Skeletal muscle satellite cell (primary cell): ENCODE results near the gene TAF8.

ENCODE experiments used
- H3K27me3 ChIP-seq: 2 replicates; pipeline ENCODE4 v1.7.0; 2013; ENCODE audit warnings: low read length; ENCODE audit not compliant: control insufficient read depth, insufficient read depth
- H3K36me3 ChIP-seq: 2 replicates; pipeline ENCODE4 v1.7.0; 2013; ENCODE audit warnings: mild to moderate bottlenecking, control low read depth, low read length; ENCODE audit not compliant: insufficient read depth
- H3K4me1 ChIP-seq: 2 replicates; pipeline ENCODE4 v1.7.0; 2013; ENCODE audit warnings: low read length; ENCODE audit not compliant: control insufficient read depth, insufficient read depth
- H3K4me2 ChIP-seq: 2 replicates; pipeline ENCODE4 v1.7.0; 2013; ENCODE audit warnings: mild to moderate bottlenecking, low read length
- H3K4me3 ChIP-seq: 2 replicates; pipeline ENCODE4 v1.7.0; 2013; ENCODE audit warnings: low read length
- H3K9ac ChIP-seq: 2 replicates; pipeline ENCODE4 v1.7.0; 2013; ENCODE audit warnings: mild to moderate bottlenecking, low read depth, low read length, moderate library complexity
- H3K9me3 ChIP-seq: replicated peaks from 2 replicates; pipeline ENCODE4 v1.7.0; 2013; ENCODE audit warnings: mild to moderate bottlenecking, control low read depth, low read length

Gene TAF8

DNA sequence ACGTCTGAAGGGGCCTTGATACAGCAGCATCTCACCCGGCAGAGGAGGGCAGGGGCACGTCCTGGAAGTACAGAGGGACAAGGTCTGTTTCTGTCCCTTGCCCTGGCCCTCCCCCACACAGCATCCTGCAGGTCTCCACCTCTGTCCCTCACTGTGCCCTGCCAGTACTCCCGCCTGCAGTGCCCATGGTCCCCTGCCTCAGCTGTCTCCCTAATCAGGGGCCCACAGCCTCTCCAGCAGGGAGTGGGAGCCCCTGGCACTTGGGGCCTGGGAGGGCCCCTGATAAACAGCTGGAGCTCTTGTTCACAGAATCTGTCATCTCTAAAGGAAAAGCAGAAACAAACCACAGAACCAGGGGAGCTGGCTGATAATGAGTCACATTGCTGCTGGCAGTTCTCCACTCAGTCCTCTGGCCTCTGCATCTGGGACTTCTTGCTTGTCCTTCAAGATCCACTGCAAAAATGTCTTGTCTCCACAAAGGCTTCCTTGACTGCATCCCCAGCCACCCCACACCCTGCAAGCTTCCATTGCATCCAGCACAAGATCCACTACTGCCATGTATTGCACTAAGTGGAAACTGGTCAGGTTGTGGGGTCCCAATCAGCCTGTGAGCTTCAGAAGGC lies 33.2 kb upstream of the TAF8 start:
- Histone ChIP-seq H3K4me3 (peak overlapping the region; percentile 50), H3K9me3 (no peaks in the 10 kb centered on the region), H3K4me2 (peak overlapping the region; percentile 58), H3K9ac (no peak overlapping the region), H3K27me3 (no peaks in the 10 kb centered on the region), H3K4me1 (peaks cover 24% of the 10 kb centered on the region), H3K36me3 (no peaks in the 10 kb centered on the region)

DNA sequence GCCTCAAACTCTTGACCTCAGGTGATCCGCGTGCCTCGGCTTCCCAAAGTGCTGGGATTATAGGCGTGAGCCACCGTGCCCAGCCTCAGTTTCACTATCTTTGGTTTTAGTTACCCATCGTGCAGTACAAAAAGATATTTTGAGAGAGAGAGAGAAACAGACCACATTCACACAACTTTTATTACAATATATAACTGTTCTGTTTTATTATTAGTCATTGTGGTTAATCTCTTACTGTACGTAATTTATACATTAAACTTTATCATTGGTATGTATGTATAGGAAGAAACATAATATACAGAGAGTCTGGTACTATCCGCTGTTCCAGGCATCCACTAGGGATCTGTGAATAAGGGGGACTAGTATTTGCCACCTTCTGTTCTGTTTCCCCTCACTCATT lies 29.4 kb upstream of the TAF8 start:
- H3K9ac ChIP-seq = no peak overlapping the region
- H3K27me3 ChIP-seq = no peaks in the 10 kb centered on the region
- no peak overlapping the region for H3K4me3 ChIP-seq
- peaks cover 18% of the 10 kb centered on the region for H3K4me1 ChIP-seq
- no peaks in the 10 kb centered on the region for H3K9me3 ChIP-seq
- no peaks in the 10 kb centered on the region for H3K36me3 ChIP-seq
- H3K4me2 ChIP-seq = no peak overlapping the region

DNA sequence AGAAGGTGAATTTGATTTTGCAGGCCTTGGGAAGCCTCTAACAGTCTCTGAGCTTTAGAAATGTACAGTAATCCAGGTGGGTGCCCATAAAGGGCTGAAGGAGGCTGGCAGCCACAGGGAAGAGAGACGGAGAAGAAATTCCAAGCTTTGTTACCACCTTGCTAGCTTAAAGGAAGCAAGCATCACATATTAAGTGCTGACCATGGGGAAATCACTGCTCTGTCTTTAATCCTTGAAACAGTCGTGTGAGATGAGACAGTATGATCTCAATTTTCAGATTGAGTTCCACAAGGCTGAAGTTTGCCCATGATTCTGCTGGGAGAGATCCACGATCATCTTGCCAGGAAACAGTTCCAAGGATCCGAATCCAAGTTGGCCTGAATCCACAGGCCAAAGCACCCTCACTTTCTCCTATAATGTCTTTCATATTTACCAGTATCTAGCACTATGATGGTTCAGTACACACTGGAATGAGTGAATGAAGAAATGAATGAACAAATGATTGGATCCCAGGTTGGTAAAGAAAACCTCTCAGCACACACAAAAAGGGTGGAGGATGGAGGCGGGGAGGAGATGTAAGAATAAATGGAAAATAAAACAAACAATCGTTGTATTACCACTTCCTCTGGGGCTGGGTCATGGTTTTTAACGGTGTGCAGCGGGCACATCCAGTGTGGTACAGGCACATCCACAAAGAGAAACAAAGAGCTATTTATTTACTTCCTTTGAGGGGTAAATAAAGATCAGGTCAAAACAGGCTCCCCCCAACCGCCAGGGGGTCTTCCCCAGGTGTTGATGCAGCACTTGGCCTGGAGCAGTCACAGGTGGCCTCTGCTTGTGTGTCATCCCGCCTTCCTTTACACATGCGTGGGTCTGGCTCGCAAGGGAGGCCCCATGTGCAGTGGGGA lies 28.2 kb upstream of the TAF8 start:
- H3K9me3 ChIP-seq = no peaks in the 10 kb centered on the region
- no peak overlapping the region for H3K9ac ChIP-seq
- H3K4me1 ChIP-seq = peaks cover 13% of the 10 kb centered on the region
- H3K4me3 ChIP-seq = no peak overlapping the region
- H3K27me3 ChIP-seq = no peaks in the 10 kb centered on the region
- peak overlapping the region; percentile 17 for H3K4me2 ChIP-seq
- H3K36me3 ChIP-seq = no peaks in the 10 kb centered on the region

DNA sequence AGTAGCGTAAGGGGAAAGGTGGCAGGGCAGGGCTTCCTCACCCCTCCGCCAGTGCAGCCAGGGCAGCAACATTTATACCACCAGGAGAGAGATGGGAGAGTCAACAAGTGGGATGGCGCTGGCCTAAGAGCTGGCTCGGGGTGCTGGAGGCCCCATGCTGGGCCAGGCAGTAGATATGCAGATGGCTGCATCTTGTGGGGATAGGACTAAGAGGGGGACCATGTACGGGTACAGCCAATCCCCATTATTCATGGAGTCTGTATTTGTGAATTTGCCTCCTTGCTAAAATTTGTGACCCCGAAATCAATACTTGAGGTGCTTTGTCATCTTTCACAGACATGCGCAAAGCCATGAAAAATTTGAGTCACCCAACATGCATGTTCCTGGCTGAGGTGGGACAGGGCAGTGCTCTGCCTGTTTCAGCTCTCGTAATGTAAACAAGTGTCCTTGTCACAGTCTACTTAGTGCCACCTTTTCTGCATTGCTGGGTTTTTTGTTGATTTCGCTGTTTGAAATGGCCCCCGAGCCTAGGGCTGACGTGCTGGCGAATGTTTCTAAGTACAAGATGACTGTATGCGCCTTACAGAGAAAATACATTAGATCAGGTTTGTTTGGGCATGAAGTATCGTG lies 27.5 kb upstream of the TAF8 start:
- Histone ChIP-seq H3K4me2 (no peak overlapping the region), H3K9ac (no peak overlapping the region), H3K9me3 (no peaks in the 10 kb centered on the region), H3K27me3 (no peaks in the 10 kb centered on the region), H3K36me3 (no peaks in the 10 kb centered on the region), H3K4me3 (no peak overlapping the region), H3K4me1 (peaks cover 8% of the 10 kb centered on the region)

DNA sequence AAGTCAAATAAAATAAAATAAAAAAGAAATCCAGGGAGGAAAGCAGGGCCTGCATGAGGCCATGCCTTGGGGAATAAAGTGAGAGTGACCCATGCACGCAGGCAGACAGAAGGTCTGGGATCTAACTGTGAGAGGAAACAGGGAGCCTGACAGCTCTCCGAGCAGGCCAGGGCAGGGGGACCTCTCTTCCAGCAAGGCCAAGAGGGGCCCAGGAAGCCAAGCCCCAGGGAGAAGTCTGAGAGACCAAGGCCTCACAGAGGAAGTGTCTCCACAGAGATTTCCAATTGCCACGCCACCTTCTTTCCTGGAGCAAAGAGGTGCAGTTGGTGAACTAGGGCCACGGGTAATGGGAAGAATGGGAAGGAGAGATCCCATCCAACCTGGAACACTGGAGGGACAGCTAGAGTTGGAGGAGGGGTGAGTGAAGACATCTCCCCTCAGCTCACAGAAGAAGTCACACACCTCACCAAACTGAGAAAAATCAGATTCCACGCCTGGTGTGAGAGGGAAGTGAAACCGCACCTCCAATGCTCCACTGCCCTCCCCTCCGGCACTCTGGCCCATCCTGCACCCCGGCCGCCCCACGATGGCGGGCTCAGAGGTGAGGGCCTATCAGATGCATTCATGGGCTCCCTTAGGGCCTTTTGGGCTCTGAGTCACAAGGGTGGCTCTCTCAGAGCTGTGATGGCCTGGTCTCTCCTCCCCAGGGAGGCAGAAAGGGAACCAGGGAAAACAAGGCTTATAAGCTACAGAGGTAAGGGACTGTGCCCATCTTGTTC lies 25.1 kb upstream of the TAF8 start:
- Histone ChIP-seq H3K4me3 (no peak overlapping the region), H3K4me1 (peaks cover 20% of the 10 kb centered on the region), H3K4me2 (no peak overlapping the region), H3K9ac (no peak overlapping the region), H3K27me3 (no peaks in the 10 kb centered on the region), H3K9me3 (no peaks in the 10 kb centered on the region), H3K36me3 (no peaks in the 10 kb centered on the region)

DNA sequence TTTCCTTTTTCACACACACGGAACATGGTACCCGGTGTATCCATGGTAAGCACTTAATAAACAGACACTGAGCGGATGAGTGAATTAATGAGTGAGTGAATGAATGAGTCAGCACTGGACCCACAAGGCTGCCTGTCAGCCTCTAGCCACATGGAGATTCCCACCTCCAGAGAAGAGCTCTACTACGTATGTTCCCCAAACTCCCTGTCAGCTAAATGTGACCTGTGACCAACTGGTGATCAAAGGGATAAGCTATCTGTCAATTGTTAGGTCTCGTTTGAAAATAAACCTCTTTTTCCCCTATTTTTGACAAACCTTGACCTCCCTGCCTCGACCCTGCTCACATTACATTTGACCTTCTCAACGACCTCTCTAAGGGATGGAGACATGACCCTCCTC lies 24.5 kb upstream of the TAF8 start:
- Histone ChIP-seq H3K4me3 (no peak overlapping the region), H3K9me3 (no peaks in the 10 kb centered on the region), H3K27me3 (no peaks in the 10 kb centered on the region), H3K4me2 (no peak overlapping the region), H3K36me3 (no peaks in the 10 kb centered on the region), H3K9ac (no peak overlapping the region), H3K4me1 (peaks cover 25% of the 10 kb centered on the region)

DNA sequence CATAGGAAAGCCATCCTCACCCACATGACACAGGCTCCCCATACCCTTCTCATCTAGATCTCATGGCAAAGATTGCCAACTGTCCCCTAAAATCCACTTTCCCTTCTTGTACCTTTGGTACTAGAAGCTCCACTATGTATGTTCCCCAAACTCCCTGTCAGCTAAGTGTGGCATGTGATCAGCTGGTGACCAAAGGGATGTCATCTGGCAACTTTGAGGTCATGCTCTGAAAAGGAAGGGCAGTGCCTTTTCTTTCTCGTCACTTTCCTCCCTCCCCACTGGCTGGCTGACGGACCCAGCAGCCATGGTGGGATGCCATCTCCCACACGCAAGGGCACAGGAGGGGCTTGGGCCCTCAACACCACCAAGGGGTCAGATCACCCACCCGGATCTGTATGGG lies 23.8 kb upstream of the TAF8 start:
- Histone ChIP-seq H3K9ac (no peak overlapping the region), H3K4me1 (peaks cover 32% of the 10 kb centered on the region), H3K27me3 (no peaks in the 10 kb centered on the region), H3K4me3 (no peak overlapping the region), H3K9me3 (no peaks in the 10 kb centered on the region), H3K36me3 (no peaks in the 10 kb centered on the region), H3K4me2 (no peak overlapping the region)

DNA sequence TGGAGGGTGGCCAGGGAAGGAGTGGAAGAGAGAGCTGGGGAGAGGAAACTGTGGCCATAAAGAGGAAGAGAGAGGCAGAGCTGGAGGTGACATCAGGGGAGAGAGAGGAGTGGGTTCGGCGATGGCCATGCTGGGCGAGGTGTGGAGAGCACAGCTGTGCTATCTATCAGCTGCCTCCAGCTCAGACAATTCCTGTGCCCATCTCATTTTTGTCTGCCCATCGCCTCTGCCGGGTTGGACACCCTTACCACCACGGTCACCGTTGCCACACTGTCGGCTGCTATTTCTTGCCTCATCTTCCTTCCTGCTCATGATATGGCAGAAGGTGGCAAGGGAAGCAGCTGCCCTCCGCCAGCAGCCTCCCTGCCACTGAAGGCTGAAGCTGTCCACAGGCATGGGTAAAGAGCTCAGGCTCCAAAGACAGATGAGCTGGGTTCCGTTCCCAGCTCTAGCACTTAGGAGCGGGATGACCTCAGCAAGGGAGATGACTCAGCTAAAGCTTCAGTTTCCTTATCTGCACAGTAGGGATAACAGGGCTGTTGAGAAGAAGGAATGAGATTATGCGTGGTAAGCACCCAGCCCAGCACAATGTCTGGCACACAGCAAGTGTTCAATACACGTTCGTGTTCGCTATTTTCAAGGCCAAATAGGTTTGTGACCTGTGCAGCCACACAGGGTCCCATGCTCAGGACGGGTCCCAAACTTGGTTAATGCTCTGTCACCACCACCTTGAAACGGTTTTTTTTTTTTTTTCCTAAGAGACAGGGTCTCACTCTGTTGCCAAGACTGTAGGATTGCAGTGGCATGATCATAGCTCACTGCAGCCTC lies 21.9 kb upstream of the TAF8 start:
- Histone ChIP-seq H3K4me1 (peaks cover 25% of the 10 kb centered on the region), H3K9ac (peak overlapping the region; percentile 65), H3K27me3 (no peaks in the 10 kb centered on the region), H3K36me3 (peaks cover 3% of the 10 kb centered on the region), H3K4me2 (peak overlapping the region; percentile 75), H3K4me3 (peak overlapping the region; percentile 55), H3K9me3 (no peaks in the 10 kb centered on the region)

DNA sequence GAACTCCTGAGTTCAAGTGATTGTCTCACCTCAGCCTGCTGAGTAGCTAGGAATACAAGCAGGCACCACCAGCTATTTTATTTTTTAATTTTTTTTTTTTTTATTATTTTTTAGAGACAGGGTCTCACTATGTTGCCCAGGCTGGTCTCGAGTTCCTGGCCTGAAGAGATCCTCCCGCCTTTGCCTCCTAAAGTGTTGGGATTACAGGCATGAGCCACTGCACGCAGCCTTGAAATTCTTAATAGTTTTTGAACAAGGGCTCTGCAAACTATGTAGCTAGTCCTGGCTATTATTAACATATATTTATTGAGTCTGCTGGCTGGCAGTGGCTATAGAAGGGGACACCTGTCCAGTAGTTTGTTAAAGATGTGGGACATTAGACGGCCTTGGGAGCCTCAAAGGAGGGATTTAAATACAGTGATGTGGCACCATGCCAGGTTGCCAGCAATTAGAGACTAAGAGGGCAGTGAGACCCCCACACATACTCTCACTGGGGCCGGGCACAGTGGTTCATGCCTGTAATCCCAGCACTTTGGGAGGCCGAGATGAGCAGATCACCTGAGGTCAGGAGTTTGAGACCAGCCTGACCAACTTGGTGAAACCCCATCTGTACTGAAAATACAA lies 21.1 kb upstream of the TAF8 start:
- Histone ChIP-seq H3K4me3 (no peak overlapping the region), H3K4me2 (no peak overlapping the region), H3K9me3 (no peaks in the 10 kb centered on the region), H3K36me3 (peaks cover 3% of the 10 kb centered on the region), H3K9ac (no peak overlapping the region), H3K4me1 (peaks cover 25% of the 10 kb centered on the region), H3K27me3 (no peaks in the 10 kb centered on the region)

DNA sequence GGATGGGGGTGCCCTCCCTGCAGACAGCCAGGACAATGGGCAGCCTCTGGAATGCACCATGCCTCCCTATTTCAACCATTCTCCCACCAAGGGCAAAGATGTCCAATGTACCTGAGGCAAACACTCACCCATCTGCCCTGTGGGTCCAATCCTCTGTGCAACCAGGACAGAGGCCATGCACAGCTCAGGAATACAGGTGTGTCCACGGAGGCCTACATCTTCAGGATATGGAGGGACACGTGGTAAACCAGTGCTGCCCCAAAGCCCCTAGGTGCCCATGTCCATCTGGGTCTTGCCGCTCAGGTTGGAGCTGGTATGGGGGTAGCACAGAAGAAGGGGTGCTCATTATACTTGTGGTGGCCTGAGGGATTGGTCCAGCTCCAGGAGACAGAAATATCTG lies 20.4 kb upstream of the TAF8 start:
- Histone ChIP-seq H3K9ac (no peak overlapping the region), H3K9me3 (no peaks in the 10 kb centered on the region), H3K36me3 (peaks cover 3% of the 10 kb centered on the region), H3K4me1 (peaks cover 25% of the 10 kb centered on the region), H3K4me2 (no peak overlapping the region), H3K4me3 (no peak overlapping the region), H3K27me3 (no peaks in the 10 kb centered on the region)
